HL-60 (cell line): ENCODE data around the gene CCDC116.

Source experiments
- DNase-seq, 2 experiments: peaks; one replicate each; pipeline ENCODE4 v3.0.0-alpha.2; 2010 to 2020; ENCODE audit warnings: low read depth in 1 of 2, low spot score in 1 of 2
- H3K27ac ChIP-seq: fragments of 250-450 bp; sonication (Bioruptor Pico); replicated peaks from 2 replicates; pipeline ENCODE4 v1.5.1; 2020; ENCODE audit warnings: mild to moderate bottlenecking, moderate library complexity
- H3K27me3 ChIP-seq: fragments of 250-450 bp; sonication (Bioruptor Pico); 2 replicates; pipeline ENCODE4 v1.5.1; 2021; ENCODE audit warnings: mild to moderate bottlenecking, moderate library complexity; ENCODE audit not compliant: insufficient read depth, poor library complexity, severe bottlenecking
- H3K4me3 ChIP-seq: replicated peaks from 2 replicates; pipeline ENCODE4 v1.5.1; 2011; ENCODE audit warnings: mild to moderate bottlenecking, control low read depth, low read length; ENCODE audit not compliant: insufficient read depth
- CTCF ChIP-seq: IDR thresholded peaks from one replicate; pipeline ENCODE4 v1.5.1; 2011; ENCODE audit warnings: low read length, control low read depth, inconsistent platforms; ENCODE audit not compliant: insufficient read depth
- GABPA ChIP-seq: IDR thresholded peaks from 2 replicates; pipeline ENCODE4 v1.6.1; 2012; ENCODE audit warnings: low read depth
- POLR2AphosphoS5 ChIP-seq: IDR thresholded peaks from 2 replicates; pipeline ENCODE4 v1.6.1; 2012; ENCODE audit warnings: low read depth
- REST ChIP-seq: IDR thresholded peaks from 2 replicates; pipeline ENCODE4 v1.6.1; 2012; ENCODE audit warnings: low read depth; ENCODE audit not compliant: insufficient replicate concordance
- SPI1 ChIP-seq: IDR thresholded peaks from 2 replicates; pipeline ENCODE4 v1.6.1; 2012; ENCODE audit warnings: low read depth, mild to moderate bottlenecking, borderline replicate concordance

Gene CCDC116

GRCh38 chr22:21680830-21681565 lies 48.4 kb downstream of the CCDC116 start:
- TF ChIP-seq SPI1 (no peak), POLR2AphosphoS5 (no peak), REST (no peak), GABPA (no peak), CTCF (no peak)

GRCh38 chr22:21681566-21682370 lies 49.2 kb downstream of the CCDC116 start:
- H3K27me3 ChIP-seq = no peaks in the 10 kb centered on the region
- TF ChIP-seq GABPA (no peak), CTCF (no peak), POLR2AphosphoS5 (no peak), SPI1 (no peak), REST (no peak)
- DNase-seq = no peak
- no peak overlapping the region for H3K4me3 ChIP-seq
- no peak overlapping the region for H3K27ac ChIP-seq

More at GRCh38 chr22:21680830-21681565, 48.4 kb downstream of the CCDC116 start:
- H3K27me3 ChIP-seq = no peaks in the 10 kb centered on the region
- no peak for DNase-seq
- no peak overlapping the region for H3K4me3 ChIP-seq
- H3K27ac ChIP-seq = no peak overlapping the region

- DNase-seq = no peak
- TF ChIP-seq SPI1 (no peak), CTCF (no peak), POLR2AphosphoS5 (no peak), GABPA (no peak), REST (no peak)
- H3K27ac ChIP-seq = no peak overlapping the region
- H3K4me3 ChIP-seq = no peak overlapping the region
- no peaks in the 10 kb centered on the region for H3K27me3 ChIP-seq
Observed at GRCh38 chr22:21682385-21683175, 50.0 kb downstream of the CCDC116 start.
